HepG2 (cell line): Measurements from ENCODE around the gene OGFR. TPM values are rescaled to one million over a fixed set of nuclear protein-coding genes. Genes with fewer than 3 reads are reported as not detected.

Experiments
- CC2D1A ChIP-seq: sonication (generic); formaldehyde crosslinking; IDR thresholded peaks from 2 replicates; pipeline ENCODE4 v1.8.1; 2023; ENCODE audit warnings: mild to moderate bottlenecking, missing genetic modification reagents
- CHD2 ChIP-seq: IDR thresholded peaks from 2 replicates; pipeline ENCODE4 v1.6.1; 2011; ENCODE audit warnings: low read depth, low read length, improper control_type of control experiment
- HNRNPL ChIP-seq: fragments of 200-400 bp; formaldehyde crosslinking; IDR thresholded peaks from 2 replicates; pipeline ENCODE4 v1.6.1; 2017; ENCODE audit warnings: mild to moderate bottlenecking, low read depth, low read length
- HNRNPLL ChIP-seq: fragments of 200-400 bp; formaldehyde crosslinking; IDR thresholded peaks from 2 replicates; pipeline ENCODE4 v1.6.1; 2017; ENCODE audit warnings: mild to moderate bottlenecking, low read depth, low read length; ENCODE audit not compliant: poor library complexity, severe bottlenecking
- HOXA7 ChIP-seq: sonication (generic); formaldehyde crosslinking; IDR thresholded peaks from 2 replicates; pipeline ENCODE4 v1.8.1; 2022; ENCODE audit warnings: mild to moderate bottlenecking, missing genetic modification reagents, moderate library complexity
- IRX3 ChIP-seq: sonication (generic); formaldehyde crosslinking; IDR thresholded peaks from 2 replicates; pipeline ENCODE4 v1.8.1; 2023; ENCODE audit warnings: mild to moderate bottlenecking, low read depth, missing genetic modification reagents, borderline replicate concordance
- MIER2 ChIP-seq: IDR thresholded peaks from 2 replicates; pipeline ENCODE4 v1.6.1; 2016; ENCODE audit warnings: missing biosample characterization, missing genetic modification reagents
- SAP130 ChIP-seq: IDR thresholded peaks from 2 replicates; pipeline ENCODE4 v1.6.1; 2016; ENCODE audit warnings: low read depth
- ZNF598 ChIP-seq: sonication (generic); formaldehyde crosslinking; IDR thresholded peaks from 2 replicates; pipeline ENCODE4 v1.5.1; 2020; ENCODE audit warnings: mild to moderate bottlenecking, missing genetic modification reagents, borderline replicate concordance
- ZNF7 ChIP-seq: IDR thresholded peaks from 2 replicates; pipeline ENCODE4 v1.6.1; 2016; ENCODE audit warnings: missing biosample characterization, missing genetic modification reagents
- ZNF746 ChIP-seq: sonication (generic); formaldehyde crosslinking; IDR thresholded peaks from 2 replicates; pipeline ENCODE4 v1.8.0; 2022; ENCODE audit warnings: mild to moderate bottlenecking, missing genetic modification reagents
- ZNF75D ChIP-seq: sonication (generic); formaldehyde crosslinking; IDR thresholded peaks from 2 replicates; pipeline ENCODE4 v1.8.1; 2023; ENCODE audit warnings: missing genetic modification reagents, mild to moderate bottlenecking, borderline replicate concordance
- ZSCAN20 ChIP-seq: sonication (generic); formaldehyde crosslinking; IDR thresholded peaks from 2 replicates; pipeline ENCODE4 v1.4.0; 2020; ENCODE audit warnings: missing genetic modification reagents, mild to moderate bottlenecking, borderline replicate concordance
- ZSCAN29 ChIP-seq: sonication (generic); formaldehyde crosslinking; conservative IDR thresholded peaks from 2 replicates; pipeline ENCODE4 v1.4.0; 2020; ENCODE audit warnings: mild to moderate bottlenecking, missing genetic modification reagents
- polyA plus RNA-seq, 8 experiments: library from polyadenylated mRNA; depleted of rRNA in 3 of 8; stranded (reverse) in 7 of 8; unstranded in 1 of 8; fragments of >200 nt; fragmentation: Illumina TruSeq in 4 of 8; extraction: Trizol in 4 of 8; gene quantifications; 2 replicates each; pipeline versions ENCODE4 v1.2.1 to v1.2.3, GENCODE V29; 2011 to 2016; ENCODE audit warnings: low read depth in 4 of 8, missing spikeins in 1 of 8, mixed read lengths in 1 of 8; ENCODE audit not compliant: insufficient read depth in 1 of 8
- total RNA-seq, 5 experiments: library from RNA; depleted of rRNA; stranded (reverse); fragments of >200 nt; fragmentation: Illumina TruSeq; extraction: Trizol; gene quantifications; 2 replicates each; pipeline ENCODE4 v1.2.3, GENCODE V29; 2016; ENCODE audit warnings: low read depth in 1 of 5
- TF ChIP-seq, protein P1 (sequence below): sonication (generic); formaldehyde crosslinking; IDR thresholded peaks from 2 replicates; pipeline ENCODE4 v1.8.0; 2022; ENCODE audit warnings: low read depth, missing genetic modification reagents
- TF ChIP-seq, protein P2 (sequence below): sonication (generic); formaldehyde crosslinking; conservative IDR thresholded peaks from 2 replicates; pipeline ENCODE4 v1.8.0; 2022; ENCODE audit warnings: mild to moderate bottlenecking, moderate library complexity, missing genetic modification reagents
- TF ChIP-seq, protein P3 (sequence below): sonication (generic); formaldehyde crosslinking; IDR thresholded peaks from 2 replicates; pipeline ENCODE4 v1.9.0; 2021; ENCODE audit warnings: missing genetic modification reagents, mild to moderate bottlenecking, borderline replicate concordance
- TF ChIP-seq, protein P4 (sequence below): sonication (generic); formaldehyde crosslinking; conservative IDR thresholded peaks from 2 replicates; pipeline ENCODE4 v1.4.0; 2020; ENCODE audit warnings: missing genetic modification reagents
- TF ChIP-seq, protein P5 (sequence below), 2 experiments: sonication (generic) in 1 of 2; formaldehyde crosslinking in 1 of 2; IDR thresholded peaks; 2 replicates each; pipeline versions ENCODE4 v1.4.0 to v1.6.1; 2018 to 2020; ENCODE audit warnings: missing genetic modification reagents in 2 of 2, borderline replicate concordance in 1 of 2, low read depth in 1 of 2, mild to moderate bottlenecking in 1 of 2, missing biosample characterization in 1 of 2

The OGFR gene
- total and polyA plus RNA-seq, 2 of the 13 experiments (the other 11 are each of a cell fraction or from before 2014, with no cell fraction given), result 47.7 to 81.8 TPM

DNA sequence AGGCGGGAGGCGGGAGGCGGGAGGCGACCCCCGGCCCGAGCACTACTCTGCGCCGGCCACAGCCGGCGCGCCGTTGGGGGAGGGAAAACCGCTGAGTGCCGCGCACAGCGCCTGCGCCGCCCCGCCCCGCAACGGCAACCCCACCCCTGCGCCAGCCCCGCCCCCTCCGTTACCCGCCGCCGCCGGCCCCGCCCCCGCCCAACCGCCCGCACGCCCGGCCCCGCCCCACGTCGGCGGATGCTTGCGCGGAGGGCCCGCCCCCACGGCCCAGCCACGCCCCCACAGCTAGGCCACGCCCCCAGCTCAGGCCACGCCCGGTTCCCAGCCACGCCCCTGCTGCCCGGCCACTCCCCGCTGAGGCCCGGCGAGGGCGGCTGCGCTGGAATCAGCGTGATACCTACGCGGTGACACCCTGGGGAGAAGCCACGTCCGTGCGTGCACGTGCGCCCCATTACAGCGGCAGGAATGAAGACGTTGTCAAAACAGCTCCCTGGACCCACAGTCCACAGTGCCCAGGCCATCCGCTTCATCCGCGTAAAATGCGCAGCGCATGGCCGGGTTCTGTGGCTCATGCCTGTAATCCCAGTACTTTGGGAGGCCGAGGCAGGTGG lies 57.2 kb downstream of the OGFR start, which contains the start of gene TCFL5 (continued):
- TF ChIP-seq CC2D1A, result 0 out of 2 replicates have a peak, but pooled peaks have one; percentile 49
- peak; percentile 84; the same call in 1 of the 2 replicates for TF ChIP-seq ZNF746 (CRISPR knock-in tag)
- no peak for TF ChIP-seq HOXA7 (CRISPR knock-in tag)
- no peak for TF ChIP-seq CHD2
- TF ChIP-seq, protein P1, sequence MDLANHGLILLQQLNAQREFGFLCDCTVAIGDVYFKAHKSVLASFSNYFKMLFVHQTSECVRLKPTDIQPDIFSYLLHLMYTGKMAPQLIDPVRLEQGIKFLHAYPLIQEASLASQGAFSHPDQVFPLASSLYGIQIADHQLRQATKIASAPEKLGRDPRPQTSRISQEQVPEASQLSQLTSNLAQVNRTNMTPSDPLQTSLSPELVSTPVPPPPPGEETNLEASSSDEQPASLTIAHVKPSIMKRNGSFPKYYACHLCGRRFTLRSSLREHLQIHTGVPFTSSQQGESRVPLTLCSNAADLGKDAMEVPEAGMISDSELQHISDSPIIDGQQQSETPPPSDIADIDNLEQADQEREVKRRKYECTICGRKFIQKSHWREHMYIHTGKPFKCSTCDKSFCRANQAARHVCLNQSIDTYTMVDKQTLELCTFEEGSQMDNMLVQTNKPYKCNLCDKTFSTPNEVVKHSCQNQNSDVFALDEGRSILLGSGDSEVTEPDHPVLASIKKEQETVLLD (CRISPR knock-in tag), result peak; percentile 77
- peak; percentile 100; the same call in 1 of the 2 replicates for TF ChIP-seq ZNF598 (CRISPR knock-in tag)
- TF ChIP-seq, protein P2, sequence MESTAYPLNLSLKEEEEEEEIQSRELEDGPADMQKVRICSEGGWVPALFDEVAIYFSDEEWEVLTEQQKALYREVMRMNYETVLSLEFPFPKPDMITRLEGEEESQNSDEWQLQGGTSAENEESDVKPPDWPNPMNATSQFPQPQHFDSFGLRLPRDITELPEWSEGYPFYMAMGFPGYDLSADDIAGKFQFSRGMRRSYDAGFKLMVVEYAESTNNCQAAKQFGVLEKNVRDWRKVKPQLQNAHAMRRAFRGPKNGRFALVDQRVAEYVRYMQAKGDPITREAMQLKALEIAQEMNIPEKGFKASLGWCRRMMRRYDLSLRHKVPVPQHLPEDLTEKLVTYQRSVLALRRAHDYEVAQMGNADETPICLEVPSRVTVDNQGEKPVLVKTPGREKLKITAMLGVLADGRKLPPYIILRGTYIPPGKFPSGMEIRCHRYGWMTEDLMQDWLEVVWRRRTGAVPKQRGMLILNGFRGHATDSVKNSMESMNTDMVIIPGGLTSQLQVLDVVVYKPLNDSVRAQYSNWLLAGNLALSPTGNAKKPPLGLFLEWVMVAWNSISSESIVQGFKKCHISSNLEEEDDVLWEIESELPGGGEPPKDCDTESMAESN (CRISPR knock-in tag), result peak; percentile 91
- TF ChIP-seq HNRNPLL, result peak; percentile 94
- TF ChIP-seq, protein P3, sequence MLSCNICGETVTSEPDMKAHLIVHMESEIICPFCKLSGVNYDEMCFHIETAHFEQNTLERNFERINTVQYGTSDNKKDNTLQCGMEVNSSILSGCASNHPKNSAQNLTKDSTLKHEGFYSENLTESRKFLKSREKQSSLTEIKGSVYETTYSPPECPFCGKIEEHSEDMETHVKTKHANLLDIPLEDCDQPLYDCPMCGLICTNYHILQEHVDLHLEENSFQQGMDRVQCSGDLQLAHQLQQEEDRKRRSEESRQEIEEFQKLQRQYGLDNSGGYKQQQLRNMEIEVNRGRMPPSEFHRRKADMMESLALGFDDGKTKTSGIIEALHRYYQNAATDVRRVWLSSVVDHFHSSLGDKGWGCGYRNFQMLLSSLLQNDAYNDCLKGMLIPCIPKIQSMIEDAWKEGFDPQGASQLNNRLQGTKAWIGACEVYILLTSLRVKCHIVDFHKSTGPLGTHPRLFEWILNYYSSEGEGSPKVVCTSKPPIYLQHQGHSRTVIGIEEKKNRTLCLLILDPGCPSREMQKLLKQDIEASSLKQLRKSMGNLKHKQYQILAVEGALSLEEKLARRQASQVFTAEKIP (CRISPR knock-in tag), result no peak
- TF ChIP-seq, protein P4, sequence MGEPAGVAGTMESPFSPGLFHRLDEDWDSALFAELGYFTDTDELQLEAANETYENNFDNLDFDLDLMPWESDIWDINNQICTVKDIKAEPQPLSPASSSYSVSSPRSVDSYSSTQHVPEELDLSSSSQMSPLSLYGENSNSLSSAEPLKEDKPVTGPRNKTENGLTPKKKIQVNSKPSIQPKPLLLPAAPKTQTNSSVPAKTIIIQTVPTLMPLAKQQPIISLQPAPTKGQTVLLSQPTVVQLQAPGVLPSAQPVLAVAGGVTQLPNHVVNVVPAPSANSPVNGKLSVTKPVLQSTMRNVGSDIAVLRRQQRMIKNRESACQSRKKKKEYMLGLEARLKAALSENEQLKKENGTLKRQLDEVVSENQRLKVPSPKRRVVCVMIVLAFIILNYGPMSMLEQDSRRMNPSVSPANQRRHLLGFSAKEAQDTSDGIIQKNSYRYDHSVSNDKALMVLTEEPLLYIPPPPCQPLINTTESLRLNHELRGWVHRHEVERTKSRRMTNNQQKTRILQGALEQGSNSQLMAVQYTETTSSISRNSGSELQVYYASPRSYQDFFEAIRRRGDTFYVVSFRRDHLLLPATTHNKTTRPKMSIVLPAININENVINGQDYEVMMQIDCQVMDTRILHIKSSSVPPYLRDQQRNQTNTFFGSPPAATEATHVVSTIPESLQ, result peak; percentile 69; the same call in 1 of the 2 replicates
- no peak for TF ChIP-seq ZNF75D (CRISPR knock-in tag)
- TF ChIP-seq IRX3 (CRISPR knock-in tag), result peak; percentile 87
- TF ChIP-seq ZSCAN29 (CRISPR knock-in tag), result no peak
- TF ChIP-seq, protein P5, sequence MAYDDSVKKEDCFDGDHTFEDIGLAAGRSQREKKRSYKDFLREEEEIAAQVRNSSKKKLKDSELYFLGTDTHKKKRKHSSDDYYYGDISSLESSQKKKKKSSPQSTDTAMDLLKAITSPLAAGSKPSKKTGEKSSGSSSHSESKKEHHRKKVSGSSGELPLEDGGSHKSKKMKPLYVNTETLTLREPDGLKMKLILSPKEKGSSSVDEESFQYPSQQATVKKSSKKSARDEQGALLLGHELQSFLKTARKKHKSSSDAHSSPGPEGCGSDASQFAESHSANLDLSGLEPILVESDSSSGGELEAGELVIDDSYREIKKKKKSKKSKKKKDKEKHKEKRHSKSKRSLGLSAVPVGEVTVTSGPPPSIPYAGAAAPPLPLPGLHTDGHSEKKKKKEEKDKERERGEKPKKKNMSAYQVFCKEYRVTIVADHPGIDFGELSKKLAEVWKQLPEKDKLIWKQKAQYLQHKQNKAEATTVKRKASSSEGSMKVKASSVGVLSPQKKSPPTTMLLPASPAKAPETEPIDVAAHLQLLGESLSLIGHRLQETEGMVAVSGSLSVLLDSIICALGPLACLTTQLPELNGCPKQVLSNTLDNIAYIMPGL (CRISPR knock-in tag; IDR thresholded peaks at IDR 0.05; ENCODE audit: borderline replicate concordance in 1 of 2, low read depth in 1 of 2), result peak; percentile 27 to 79; a peak in 1 of 4 replicates
- peak; percentile 33; the same call in 1 of the 2 replicates for TF ChIP-seq ZNF7 (CRISPR knock-in tag)
- TF ChIP-seq SAP130 (CRISPR knock-in tag), result peak; percentile 94
- TF ChIP-seq MIER2, result peak; percentile 74
- TF ChIP-seq HNRNPL, result no peak
- TF ChIP-seq ZSCAN20, result no peak; the same call in 1 of the 2 replicates
